Activated CD4-positive, alpha-beta T cell treated with anti-CD3 and anti-CD28 coated beads, Interleukin-10, Interleukin-2, amounts not matched to agents 100 ng/mL and 50 ng/mL, durations not matched to agents 16 hours and 8 hours (primary cell): Measurements from ENCODE around the gene SH2D7.

ENCODE experiments used
- DNase-seq: peaks from one replicate; pipeline ENCODE4 v3.0.0-alpha.2; 2020

Gene SH2D7

DNA sequence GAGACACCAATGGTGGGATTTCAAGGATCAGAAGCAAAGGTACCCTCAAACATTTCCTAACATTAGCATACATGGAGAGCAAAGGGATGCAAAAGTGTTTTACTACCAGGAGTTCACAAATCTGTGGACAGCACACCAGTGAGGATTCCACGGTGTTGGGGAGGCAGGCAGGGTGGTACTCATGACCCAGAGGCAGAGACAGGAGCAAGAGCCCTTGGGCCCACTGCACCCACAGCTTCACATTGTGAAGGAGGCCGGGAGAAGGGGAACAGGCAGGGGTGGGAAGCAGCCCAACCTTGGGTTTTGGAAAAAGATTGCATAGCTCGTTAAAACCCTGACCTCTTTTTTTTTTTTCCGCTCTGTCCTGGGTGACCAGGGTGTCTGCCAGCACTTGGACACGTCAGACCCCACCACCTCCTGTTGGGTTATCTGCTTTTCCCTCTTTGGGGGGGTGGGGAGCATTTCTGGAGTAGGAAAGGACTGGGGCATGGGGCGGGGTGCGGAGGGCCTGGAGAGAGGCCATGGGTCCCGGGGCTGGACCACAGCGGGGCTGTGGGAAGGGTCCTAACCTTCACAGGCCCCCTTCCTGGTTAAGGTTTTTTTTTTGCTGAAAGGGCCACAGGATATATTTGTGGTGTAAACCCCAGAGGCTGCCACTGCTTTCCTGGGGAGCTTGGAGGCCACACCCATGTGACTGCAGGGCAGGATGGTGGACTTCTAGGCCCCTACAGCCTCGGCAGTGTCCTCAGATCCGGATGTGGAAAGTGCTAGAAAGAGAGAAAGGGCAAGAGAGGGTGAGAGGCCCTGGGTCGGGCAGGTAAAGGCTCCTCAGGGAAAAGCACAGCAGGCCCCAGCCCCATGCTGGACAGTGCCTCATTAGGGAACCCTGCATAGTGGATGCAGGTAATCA lies 12.5 kb downstream of the SH2D7 start:
- peak; percentile 43 for DNase-seq

DNA sequence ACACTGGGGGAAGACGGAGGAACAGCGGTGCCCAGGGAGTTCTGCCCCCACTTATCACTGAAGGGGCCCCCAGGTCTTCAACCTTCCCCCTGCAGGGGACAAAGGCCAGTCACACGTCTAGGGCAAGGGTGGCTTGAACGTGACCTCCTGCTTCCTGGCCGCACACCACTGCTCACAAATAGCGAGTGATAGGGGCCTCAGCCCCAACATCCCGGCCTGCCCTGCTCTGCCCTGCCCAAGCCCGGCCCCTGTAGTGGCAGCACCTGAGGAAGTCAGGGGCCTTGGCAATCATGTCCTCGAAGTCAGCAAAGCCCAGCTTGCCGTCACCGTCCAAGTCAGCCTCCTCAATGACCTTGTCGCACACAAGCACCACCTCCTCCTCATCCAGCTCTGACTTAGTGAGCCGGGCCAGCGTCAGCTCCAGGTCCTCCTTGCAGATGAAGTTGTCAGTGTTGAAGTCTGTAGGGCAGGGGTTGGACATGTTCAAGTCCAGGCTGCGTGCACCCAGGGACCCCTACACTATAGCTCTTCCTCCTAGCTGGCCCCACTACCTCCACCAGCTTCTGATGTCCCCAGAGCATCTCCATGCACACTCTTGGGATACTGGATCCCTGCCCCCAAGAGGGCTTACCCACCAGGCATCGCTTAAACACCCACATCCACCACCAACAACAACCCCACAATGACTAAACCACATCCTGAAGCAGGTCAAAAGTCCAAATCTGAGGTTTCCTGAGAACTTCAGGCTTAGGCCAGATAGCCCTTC lies 13.3 kb downstream of the SH2D7 start:
- peak; percentile 46 for DNase-seq

GRCh38 chr15:78107471-78107870 lies 15.1 kb downstream of the SH2D7 start:
- DNase-seq, result no peak

GRCh38 chr15:78108300-78109084 lies 16.1 kb downstream of the SH2D7 start:
- peak; percentile 91 for DNase-seq

- no peak for DNase-seq
Observed at GRCh38 chr15:78109156-78109555, 16.8 kb downstream of the SH2D7 start.

DNA sequence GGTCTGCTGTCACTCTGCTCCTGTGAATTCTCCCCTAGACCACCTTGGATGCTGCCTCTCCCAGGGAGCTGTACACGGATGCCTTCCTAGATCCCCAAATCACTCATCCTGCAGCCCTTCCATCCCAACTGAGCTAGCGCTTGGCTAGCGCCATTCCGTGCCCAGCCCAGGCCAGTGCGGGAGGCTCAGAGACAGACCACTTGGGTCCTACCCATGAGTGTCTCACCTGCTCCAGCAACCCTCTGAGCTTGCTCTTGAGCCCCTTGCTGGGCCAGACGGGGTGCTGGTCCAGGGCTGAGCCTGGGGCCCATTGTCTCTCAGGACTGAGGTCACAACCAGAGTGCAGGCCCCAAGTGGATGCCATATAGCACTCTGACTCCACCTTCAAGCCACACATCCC lies 17.7 kb downstream of the SH2D7 start:
- DNase-seq, result no peak

DNA sequence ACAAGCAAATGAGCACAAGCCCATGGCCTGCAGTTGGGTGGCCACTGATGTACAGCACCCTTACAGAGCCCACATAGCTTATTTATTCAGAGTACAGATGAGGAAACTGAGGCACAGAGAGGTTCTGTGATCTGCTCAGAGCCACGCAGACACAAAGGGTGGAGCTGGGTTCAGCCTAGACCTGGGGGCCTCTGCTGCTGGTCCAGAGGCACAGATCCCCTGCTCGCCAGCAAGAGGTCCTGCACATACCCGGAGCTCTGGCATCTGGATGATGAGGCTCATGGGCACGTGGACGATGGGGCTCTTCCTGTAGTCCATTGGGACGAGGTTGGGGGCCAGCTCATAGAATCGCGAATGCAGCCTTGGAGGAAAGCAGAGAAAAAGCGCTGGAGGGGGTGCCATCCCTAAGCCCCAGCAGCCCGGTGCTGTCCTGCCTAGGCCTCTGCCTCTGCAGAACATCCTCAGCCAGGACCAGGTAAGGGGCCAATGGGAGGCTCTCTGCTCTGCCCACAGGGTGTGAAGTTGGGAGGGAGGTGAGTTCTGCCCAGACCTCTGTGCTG lies 18.6 kb downstream of the SH2D7 start:
- DNase-seq, result no peak

GRCh38 chr15:78111788-78112187 lies 19.4 kb downstream of the SH2D7 start:
- DNase-seq, result no peak

- no peak for DNase-seq
Observed at GRCh38 chr15:78112551-78112950, 20.2 kb downstream of the SH2D7 start.

- no peak for DNase-seq
Observed at GRCh38 chr15:78120523-78120922, 28.2 kb downstream of the SH2D7 start.

DNA sequence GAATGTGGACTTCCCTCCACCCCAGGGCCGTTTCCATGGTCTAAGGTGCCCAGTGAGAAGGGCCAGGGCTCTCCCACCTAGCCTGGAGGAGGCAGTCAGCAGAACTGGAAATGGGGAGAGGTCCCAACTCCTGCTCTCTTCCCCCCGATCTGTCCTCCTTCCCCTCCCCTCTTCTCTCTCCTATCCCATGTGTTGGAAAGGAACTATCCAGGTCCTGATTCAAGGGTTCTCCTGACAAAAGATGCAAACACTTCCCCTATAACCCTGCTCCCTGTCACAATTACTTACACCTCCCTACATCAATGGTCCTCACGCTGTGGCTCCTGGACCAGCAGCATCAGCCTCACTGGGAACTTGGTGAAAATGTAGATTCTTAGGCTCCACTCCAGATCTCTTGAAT lies 32.9 kb downstream of the SH2D7 start:
- DNase-seq, result no peak

DNA sequence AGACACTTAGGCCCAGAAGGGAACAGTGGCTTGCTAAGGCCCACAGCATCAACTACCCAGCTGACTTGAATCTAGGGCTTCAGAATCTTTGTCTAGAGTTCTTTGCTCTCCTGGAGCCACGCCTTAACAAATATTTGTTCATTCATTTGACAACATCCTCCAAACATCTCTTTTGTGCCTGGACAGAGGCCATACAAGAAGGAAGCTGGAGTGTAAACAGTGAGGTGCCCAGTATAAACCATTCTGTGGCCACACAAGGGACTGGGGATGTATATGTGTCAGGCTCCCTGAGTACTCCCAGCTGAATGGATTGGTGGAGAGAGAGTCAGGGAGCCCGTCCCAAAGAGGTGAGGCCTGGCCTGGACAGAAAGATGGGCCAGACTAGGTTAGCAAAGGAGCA lies 35.5 kb downstream of the SH2D7 start:
- DNase-seq, result no peak

GRCh38 chr15:78129077-78129750 lies 36.9 kb downstream of the SH2D7 start:
- no peak for DNase-seq

GRCh38 chr15:78129751-78130287 lies 37.5 kb downstream of the SH2D7 start:
- DNase-seq, result no peak

DNA sequence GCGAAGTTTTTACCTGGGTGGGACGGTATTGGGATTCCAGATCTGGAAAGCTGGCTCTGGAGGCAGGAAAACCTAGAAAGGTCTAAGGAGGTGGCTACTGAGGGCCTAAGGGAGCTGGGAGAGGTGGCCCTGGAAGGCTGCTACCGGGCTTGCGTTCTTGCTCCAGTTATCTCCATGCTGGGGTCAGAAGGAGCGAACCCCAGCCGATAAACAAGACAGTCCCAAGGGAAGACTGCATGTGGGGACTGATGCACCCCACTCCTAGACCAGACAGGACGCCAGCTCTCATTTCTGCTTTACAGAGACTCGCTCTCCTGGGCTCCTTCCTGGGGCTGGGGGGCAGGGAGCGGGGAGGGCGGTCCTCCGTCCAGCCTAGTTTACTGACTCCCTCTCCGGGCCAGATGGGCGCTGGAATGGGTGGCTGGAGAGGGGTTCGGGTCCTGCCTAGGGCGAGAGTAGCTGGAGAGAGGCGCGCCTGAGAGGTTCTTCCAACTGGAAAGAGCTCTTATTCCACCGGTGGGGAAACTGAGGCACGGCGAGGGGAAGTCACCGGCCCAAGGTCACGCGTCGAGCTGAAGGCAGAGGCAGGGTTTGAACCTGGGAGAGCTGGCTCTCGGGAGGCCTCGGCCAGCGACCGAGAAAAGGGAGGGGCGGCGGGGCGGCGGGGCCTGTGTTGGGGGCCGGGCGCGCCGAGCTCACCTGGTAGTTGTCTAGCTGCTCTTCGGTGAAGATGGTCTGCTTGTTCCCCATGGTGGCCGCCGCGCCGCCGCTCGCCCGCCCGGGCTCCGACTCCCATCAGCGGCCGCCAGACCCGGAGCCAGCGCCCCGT lies 38.3 kb downstream of the SH2D7 start:
- DNase-seq, result no peak

GRCh38 chr15:78131295-78132061 lies 39.1 kb downstream of the SH2D7 start, which contains the start of gene CIB2:
CIB2 (minus strand) TSS chr15:78131445; CDS start chr15:78131215, 230 bp downstream.
- DNase-seq, result peak; percentile 80

DNA sequence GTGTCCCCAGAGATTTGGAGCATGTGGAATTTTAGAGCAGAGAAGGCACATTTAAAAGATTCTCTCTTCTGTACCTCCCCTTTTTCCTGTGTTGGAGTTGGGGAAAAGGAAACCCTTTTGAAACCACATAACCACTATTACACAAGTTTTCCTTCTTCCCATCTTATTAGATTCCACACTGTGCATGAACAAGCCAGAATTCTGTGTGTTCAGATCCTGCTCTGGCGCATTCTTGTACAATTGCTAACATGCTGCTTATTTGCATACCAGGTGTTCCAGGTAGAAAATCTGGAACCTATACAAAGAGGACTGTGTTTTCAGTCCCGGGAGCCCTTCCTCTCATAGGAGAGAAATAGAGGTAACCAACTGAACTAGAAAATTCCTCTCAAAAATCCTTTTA lies 41.4 kb downstream of the SH2D7 start:
- no peak for DNase-seq

- no peak for DNase-seq
Observed at GRCh38 chr15:78139578-78139977, 47.2 kb downstream of the SH2D7 start.

- no peak for DNase-seq
Observed at GRCh38 chr15:78140292-78140691, 47.9 kb downstream of the SH2D7 start.

GRCh38 chr15:78142332-78142731 lies 50.0 kb downstream of the SH2D7 start:
- no peak for DNase-seq
